UCSD-AML1 (cell line): ENCODE results near the gene IKZF5.

Experiments used
- DNase-seq: peaks from one replicate; lab custom pipeline; 2025; ENCODE audit not compliant: unreplicated experiment; lab: John Stamatoyannopoulos, UW

Gene IKZF5

DNA sequence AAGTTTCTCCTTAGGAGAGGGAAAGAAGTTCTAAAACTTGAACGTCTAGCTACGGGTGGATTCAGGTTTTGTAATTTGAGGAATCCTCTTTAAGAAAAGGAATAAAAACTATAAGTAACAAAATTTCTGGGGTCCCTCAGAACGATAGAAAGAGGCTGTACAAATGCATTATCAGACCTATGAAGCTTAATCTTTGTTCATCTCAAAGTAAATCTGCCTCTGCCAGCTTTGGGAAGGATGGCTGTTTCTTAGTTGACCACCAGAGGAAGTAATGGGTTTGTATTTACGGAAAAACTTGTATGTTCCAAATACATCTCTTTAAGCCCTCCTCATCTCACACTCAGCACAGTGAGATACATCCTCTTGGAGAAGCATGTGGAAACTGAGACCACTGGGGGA, 27.5 kb downstream of the IKZF5 start:
- no peak for DNase-seq

DNA sequence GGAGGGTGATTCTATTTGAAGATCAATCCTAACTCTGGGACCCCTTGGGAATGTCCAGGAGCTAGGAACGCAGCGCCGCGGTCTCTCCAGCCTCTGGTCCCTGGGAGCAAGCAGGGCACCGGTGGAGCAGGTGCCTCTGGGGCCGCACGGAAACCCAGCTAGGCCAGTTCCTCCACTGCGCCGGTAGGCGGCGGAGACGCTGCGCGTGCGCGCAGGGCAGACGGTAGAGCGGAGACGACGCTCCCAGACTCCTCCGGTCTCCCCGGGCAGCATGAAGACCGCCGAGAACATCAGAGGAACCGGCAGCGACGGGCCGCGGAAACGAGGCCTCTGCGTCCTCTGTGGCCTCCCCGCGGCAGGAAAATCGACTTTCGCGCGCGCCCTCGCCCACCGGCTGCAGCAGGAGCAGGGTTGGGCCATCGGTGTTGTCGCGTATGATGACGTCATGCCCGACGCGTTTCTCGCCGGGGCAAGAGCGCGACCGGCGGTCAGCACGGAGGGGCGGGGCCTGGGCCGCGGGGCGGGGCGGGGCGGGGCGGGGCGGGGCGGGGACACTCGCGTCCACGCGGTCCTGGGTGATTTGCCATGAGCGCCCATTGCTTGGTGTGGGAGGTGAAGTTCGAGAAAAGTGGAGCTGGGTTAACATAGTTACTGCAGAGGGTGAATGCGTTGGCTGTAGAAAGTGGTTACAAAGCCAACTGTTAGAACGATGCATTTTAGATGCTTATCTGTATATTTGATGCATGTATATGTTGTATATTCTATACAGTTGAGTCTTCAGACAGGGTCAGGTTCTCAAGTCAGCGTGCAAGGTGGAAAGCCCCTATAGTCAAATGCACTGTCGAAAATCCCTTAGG, 28.2 kb downstream of the IKZF5 start, which contains the start of gene PSTK:
Gene PSTK (plus strand): TSS at position 193 of the 857 bp plus-strand sequence. CDS start 79 bp downstream, at position 272.
- DNase-seq = peak; percentile 94

DNA sequence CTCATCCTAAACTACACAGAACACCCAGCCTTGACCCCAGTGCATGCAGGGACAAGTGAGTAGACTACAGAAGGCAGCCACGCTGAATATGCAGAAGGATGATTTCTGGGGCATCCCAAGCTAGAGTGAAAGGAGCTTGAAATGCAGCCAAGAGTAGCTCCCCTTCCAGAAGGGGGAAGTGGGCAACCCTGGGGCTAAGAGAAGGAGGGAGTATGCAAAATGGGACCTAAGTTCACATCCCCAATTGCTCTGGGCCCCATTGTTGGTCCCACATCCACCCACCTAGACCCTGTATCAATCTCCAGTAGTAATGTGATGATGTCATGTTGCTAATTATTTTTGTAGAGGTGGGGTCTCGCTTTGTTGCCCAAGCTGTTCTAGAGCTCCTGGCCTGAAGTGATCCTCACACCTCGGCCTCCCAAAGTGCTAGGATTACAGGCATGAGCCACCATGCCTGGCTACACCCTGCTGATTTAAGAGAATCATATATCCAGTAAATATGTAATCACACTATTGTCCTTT, 34.0 kb downstream of the IKZF5 start:
- no peak for DNase-seq

DNA sequence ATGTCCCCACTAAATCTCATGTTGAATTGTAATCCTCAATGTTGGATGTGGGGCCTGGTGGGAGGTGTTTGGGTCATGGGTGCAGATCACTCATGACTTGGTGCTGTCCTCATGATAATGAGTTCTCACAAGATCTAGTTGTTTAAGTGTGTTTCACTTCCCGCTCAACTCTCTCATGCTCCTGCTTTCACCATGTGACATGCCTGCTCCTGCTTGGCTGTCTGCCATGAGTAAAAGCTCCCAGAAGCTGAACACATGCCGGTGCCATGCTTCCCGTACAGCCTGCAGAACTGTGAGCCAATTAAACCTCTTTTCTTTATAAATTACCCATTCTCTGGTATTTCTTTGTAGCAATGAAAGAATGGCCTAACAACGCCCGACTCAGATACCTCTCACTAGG, 34.6 kb downstream of the IKZF5 start:
- no peak for DNase-seq

DNA sequence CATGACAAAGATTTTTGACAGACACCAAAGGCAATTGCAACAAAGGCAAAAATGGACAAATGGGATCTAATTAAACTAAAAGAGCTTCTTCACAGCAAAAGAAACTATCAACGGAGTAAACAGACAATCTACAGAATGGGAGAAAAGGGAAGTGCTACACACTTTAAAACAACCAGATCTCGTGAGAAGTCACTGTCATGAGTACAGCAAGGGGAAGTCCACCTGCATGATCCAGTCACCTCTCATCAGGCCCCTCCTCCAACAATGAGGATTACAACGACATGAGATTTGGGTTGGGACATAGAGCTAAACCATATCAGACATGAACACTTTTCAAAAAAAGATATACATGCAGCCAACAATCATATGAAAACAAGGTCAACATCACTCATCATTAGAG, 39.9 kb downstream of the IKZF5 start:
- DNase-seq = no peak

DNA sequence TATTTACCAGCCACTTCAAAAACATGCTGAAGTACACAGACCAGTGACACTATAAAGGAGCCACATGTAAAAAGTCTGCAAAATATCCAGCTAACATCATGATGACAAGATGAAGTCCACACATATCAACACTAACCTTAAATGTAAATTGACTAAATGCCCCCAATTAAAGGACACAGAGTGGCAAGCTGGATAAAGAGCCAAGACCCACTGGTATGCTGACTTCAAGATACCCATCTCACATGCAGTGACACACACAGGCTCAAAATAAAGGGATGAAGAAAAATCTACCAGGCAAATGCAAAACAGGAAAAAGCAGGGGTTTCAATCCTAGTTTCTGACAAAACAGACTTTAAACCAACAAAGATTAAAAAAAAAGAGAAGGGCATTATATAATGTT, 41.7 kb downstream of the IKZF5 start:
- no peak for DNase-seq

DNA sequence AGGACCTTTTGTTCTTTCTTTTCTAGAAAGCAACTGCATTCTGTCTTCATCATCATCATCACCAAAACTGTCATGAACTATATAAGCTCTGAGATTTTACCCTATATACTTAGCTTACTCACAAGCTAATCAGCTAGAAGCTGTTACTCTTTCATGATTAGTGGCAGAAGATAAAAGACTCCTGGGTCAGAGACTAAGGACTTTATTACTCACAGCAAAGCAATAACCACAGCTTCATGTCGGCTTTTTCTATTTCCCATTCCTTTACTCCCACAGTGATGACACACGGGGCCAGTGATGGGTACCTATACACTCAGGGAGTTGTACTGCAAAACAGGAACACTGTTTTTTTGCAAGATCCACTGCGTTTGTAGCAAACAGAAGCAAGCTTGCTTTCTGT, 46.2 kb downstream of the IKZF5 start:
- DNase-seq = no peak

DNA sequence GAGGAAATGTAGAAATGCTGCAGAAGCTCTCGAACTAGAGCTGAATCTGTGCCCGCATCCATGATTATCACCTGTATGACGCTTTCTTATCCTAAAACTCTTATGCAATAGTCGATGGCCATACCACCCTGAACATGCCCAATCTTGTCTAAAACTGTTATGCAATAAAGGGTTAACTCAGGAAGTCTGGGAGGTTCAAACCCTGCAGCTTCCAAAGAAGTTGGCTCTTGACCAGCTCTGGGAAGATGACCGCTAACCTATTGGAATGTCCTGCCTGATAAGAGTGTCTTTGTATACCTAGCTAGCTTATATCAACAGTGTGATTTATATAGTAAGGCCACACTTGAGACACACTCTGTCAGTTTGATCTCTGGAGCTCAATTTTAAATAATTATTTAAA, 51.1 kb downstream of the IKZF5 start:
- DNase-seq = no peak

DNA sequence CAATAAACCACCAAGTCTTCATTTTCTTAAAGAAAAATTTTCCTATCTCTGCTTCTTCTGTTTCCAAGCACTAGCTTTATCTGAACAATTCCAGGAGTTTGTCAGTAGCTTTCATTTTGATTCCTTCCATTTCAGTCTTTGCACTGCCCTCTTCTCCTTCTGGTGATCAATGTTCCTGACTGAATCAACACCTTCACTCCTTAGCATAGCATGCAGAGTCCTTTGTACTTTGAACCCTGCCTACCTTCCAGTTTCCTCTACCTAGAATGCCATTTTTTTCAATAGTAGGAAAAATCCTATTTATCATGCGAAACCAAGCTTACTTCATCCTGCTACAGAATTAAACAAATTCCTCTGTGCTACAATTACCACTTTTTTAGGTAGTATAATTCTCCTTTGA, 52.7 kb downstream of the IKZF5 start:
- no peak for DNase-seq

DNA sequence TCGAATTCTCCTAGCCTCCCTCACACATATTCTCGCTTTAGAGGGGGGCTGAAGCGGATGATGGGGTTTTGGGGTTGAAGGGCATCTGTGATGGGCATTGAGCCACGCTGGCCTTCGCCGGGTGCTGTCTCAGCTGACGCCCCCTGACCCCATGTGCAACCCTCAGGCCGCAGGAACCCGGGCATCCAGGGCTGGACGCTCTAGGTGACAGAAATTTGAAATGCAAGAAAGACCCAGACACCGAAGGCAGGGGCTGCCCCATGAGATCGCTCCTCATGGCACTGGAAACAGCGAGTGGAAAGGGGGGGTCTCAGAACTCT, 53.9 kb downstream of the IKZF5 start:
- no peak for DNase-seq

DNA sequence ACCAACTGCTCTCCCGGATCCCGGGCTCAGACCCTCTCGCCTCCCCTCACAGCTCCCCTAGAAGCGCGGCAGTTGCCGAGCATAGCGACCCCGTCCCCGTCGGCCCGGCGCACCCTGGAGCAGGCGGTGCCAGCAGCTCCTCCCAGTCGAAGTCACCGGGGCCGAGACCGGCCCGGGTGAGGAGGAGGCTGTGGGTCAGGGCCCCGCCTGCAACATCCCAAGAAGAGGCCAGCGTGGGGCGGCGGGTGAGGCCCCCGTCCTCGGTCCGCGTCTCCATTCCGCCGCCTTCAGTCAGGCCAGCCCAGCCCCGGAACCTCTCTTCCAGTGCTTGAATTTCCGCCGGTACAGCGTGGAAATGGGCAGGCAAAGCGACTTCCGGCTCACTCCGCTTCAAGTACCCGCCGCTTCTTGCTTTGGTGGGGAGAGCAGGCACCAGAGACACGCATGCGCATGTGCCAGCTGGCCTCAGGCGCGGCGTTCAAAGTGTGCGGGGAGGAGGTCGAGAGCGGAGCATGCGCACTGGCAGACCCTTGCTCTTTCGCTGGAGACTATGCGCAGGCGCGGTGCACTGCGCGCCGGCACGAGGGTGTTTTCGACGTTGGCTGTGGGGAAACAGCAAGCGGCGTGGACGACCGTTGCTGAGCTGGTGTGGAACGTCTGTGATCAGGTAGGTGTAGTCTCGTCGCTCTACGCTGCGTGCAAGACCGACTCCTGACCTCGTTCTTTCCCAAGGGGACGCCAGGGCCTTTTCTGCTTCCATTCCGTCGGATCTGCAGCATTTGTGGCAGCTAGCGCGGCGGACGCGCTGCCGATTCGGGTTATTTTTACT, 54.5 kb downstream of the IKZF5 start, which contains the start of gene C10orf88:
Gene C10orf88 (minus strand): TSS at position 326 of the 829 bp plus-strand sequence. CDS start 49 bp downstream, at position 277.
- peak; percentile 97 for DNase-seq

DNA sequence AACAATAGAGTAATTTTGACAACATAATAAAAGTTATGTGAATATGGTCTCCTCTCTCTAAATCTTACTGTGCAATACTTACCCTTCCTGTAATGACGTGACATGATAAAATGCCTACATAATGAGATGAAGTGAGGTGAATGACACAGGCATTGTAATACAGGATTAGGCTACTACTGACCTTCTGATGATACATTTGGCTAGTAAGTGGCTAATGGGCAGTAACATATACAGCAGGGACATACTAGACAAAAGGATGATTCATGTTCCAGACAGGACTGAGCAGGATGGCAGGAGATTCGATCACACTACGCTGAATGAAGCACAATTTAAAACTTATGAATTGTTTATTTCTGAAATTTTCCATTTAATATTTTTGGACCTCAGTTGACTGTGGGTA, 59.3 kb downstream of the IKZF5 start:
- no peak for DNase-seq
